ENCODE results near the gene DPH5.

The DPH5 gene

DNA sequence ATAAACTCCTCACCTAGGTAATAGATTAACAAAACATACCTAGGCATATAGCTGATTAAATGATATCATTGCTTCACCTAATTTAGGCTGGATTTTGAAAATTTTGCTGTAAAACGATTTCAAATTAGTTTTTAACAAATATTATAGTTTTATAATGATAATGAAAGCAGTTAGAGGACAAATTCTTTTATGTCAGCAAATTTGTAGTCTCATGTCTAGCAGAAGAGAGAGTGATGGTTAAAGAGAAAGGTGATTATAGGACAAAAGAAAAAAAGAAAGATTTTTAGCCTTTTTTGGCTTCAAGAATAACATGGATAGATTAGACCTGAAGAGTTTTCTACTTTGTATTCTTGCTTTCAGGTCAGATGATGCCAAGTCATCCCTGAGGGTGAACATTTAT is 3.6 kb upstream of the DPH5 start:
- DNase-seq = no peak

GRCh38 chr1:101028466-101028865 is 2.9 kb upstream of the DPH5 start:
- no peak for DNase-seq

DNA sequence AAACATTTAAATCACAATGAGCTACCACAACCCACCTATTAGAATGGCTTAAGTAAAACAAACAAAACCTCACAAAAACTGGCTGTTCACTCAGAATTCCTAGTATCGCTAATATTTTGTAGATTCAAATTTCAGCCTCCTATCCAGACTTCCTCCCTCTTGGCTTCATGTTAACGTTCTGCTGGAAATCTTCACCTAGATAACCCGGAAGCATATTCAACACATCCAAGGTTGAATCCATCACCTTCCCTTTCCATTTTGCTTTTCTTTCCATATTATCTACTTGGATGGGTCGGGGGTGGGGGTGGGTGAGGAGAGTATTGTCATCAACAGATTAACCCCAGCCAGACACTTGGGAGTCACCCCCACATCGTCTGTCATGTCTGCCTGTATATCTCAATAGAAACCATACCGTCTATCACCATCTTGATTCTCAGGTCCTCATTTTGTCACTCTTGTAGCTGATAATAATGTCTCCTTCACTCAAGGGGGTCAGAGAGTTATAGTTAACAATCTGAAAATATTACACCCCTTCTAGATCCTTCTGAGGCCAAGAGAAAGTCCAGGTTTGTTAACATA is 1.7 kb upstream of the DPH5 start:
- no peak for DNase-seq

- no peak for DNase-seq
These were observed 825 bp upstream of the DPH5 start for GRCh38 chr1:101026430-101026788.

- DNase-seq = no peak
These were observed 314 bp downstream of the DPH5 start for GRCh38 chr1:101025283-101025656.

DNA sequence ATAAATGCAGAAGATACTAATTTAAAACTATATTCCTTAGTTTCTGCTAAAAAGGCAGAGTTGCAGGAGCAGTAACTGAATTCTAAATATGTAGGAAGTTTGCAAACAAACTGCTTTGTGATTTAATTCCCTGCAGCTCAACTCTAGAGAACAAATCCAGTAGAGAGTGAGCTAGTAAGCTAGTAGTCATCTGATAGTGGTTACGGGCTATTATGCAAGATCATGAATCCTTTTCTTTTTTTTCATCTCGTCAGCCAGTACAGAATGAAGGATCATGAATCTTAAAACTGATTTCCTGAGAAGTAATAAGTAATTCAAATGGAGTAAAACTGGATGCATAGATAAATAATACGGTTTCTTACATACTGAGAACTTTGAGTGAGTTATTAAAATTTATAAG is 3.3 kb downstream of the DPH5 start:
- DNase-seq = no peak

GRCh38 chr1:101017448-101017847 is 8.1 kb downstream of the DPH5 start:
- DNase-seq = no peak

GRCh38 chr1:101013776-101014175 is 11.8 kb downstream of the DPH5 start:
- no peak for DNase-seq

GRCh38 chr1:101008229-101008834 is 17.3 kb downstream of the DPH5 start:
- DNase-seq = no peak

- no peak for DNase-seq
These were observed 19.0 kb downstream of the DPH5 start for GRCh38 chr1:101006553-101006952.

GRCh38 chr1:101005871-101006270 is 19.7 kb downstream of the DPH5 start:
- DNase-seq = peak; percentile 12

DNA sequence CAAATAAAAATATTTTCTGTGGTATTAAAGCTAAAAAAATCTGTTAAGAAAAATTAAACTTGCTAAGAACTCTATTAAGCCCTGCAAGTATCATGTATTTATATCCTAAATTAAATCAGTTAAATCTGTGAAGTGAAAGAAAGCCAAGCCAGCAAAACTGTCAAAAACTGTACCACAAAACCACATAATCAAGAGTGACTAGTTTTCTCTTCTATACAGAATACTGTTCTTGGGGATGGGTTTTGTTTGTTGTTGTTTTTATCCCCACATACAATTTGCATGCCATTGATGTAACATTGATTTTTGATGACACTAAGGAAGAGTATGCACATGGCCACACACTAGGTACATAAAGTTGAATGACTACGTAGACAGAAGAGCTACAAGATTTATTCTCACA is 20.4 kb downstream of the DPH5 start:
- no peak for DNase-seq

GRCh38 chr1:101004670-101005069 is 20.9 kb downstream of the DPH5 start:
- DNase-seq = no peak

GRCh38 chr1:101004061-101004460 is 21.5 kb downstream of the DPH5 start:
- DNase-seq = no peak

GRCh38 chr1:101003012-101003650 is 22.5 kb downstream of the DPH5 start:
- DNase-seq = no peak

DNA sequence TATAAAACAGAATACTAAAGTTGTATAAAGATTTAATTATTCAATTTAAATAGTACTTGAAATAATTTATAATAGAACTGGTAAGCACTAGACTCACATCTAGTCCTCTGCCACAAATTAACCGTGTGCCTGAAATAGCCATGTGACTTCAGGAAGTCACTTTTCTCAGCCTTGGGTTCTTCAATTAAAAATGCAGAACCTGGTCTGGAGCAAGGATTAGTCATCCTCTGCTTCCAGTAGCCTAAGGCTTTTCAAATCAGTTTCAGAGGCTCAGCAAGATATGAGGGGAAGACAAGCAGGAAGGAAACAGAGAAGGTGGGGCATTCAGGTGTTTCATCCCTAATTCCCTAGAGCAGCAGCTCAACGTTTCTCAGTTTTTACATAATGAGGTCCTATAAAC is 23.0 kb downstream of the DPH5 start:
- DNase-seq = no peak

DNA sequence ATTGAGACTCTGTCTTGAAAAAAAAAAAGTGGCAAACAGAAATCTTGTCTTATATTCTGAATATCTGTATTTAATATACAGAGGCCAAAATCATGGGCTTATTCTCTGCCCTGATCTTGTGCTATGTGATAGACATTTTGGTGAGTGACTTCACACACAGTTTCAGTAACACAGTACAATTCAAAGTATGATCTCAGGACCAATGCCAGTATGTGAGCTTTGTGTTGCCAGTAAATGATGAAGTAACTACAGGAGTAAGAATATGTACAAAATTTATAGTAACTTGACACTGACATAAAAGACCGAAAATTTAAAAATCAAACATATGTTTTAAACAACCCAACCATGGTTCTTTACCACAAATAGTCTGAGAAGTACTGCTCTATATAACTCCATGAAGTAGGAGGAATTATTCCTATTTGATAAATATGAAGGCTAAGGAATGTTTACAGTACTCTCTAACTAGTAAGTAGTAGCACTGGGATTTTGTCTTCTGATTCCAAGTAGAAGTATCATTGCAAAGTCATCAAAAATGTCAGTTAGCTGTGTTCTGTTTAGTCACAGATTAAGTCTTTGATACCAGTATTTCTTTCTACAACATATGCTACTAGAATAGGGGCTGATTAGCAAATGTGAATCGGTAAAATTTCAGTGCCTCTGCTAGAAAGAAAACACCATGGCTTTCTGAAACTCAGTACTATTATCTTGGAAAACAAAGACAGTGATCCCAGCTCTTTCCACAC is 25.3 kb downstream of the DPH5 start:
- no peak for DNase-seq

DNA sequence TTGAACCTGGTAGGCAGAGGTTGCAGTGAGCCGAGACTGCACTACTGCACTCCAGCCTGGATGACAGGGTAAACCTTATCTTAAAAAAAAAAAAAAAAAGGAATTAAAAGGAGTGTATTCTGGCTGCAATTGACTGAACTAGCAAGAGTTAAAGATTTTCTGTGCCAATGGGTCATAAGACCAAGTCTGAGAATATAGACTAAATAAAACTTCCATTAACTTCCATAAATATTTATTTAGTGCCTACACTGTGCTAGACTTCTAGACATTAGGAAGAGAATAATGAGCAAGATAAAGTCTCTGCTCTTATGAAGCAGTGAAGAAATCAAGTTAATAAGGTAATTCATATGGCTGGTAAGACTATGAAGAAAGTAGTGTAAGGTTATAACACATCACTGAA is 27.2 kb downstream of the DPH5 start:
- no peak for DNase-seq

DNA sequence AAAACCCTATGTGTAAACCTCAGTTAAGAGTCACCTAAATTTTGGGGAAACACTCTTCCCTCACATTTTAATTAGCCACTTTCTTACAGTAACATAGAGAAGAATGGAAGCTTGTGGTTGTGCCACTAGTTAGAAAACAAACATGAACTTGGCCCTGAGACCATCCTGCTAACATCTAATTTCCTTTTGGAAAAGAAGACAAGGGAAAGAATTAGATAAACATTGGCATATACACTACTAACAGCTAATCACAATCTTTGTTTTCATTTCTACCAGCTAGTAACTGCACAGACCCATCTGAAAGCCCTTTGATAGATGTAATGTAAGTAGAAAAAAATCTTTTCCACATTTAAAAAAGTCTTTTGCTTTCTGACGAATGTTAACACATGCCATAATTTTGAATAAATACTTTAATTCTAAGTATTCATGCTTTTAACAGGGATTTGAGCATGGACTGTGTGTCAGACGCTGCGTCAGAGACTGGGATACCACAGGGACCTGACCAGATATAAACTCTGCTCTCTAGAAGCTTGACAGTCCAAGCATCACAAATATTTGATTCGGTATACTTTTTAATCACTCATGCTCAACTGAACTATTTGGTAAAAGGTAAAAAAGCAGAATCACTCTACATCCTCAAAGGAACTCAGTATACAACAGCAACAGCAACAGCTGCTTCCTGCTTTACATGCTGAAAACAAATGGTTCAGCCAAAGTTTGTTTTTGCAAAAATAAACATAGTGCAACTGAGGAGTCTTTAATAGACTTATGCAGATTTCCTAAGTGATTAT is 30.2 kb downstream of the DPH5 start:
- no peak for DNase-seq

DNA sequence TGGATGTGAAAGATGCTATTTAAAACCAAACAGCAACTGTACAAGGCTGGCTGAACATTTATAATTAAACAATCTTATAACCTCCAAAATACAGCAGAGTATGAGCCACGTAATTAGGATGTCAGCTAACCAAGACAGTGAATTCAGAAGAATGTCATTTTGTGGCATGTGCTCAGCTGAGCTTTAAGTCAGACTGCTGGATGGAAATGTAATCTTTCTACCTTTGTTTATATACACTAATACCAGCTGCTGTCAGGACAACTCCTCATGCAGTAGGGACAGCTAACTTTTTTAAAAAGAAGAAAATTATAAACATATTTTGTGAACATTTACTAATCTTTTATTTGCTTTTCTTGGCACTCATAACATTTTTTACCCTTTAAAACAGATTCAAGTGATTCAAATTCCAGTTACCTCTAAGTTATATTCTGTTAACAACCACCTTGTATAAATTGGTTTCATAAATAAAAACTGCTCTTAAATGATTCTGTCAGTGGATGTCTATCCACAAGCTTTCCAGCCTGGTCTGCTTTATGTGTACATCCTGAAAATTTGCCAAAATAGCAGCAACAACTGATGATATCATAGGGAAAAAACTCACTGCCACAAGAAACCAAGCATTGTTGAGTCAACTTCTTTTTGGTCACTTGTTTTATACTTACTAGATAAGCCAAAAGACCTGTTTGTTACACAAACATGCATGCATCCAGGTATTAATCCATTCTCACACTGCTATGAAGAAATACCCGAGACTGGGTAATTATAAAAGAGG is 36.1 kb downstream of the DPH5 start:
- DNase-seq = no peak

DNA sequence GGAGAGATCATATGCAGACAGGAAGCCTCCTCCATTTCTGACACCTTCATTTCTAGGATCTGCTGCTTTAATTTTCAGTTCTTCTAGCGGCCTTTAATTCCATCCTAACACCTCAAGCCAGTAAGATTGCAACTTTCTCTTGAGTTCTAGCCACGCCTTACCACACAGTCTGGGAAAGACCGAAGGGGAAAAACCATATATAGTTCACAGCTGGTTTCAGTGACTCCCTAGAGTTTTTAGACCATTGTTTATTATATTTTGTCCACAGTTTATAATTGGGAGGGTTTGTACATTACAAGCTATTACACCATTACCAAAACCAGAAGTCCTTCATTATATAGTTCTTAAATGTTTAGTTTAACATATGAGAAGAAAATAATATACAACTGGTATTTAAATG is 37.5 kb downstream of the DPH5 start:
- DNase-seq = no peak

DNA sequence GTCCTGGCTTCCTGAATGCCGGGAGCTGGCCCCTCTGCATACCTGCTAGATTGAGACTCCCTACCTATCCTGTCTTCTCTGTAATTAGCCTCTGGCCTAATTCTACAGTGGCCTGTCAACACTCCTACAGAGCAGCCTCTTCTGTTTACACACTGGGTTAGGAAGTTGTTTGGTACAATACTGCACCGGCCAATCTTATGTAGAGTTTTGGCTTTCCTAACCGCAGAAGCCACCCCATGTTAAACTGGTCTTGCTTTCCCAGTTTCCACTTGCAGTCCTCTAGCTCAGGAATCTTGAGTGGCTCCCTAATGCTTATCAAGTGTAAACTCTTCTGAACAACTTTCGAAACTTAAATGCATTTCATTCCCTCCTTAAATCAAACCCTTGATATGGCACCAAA is 42.8 kb downstream of the DPH5 start:
- DNase-seq = no peak

DNA sequence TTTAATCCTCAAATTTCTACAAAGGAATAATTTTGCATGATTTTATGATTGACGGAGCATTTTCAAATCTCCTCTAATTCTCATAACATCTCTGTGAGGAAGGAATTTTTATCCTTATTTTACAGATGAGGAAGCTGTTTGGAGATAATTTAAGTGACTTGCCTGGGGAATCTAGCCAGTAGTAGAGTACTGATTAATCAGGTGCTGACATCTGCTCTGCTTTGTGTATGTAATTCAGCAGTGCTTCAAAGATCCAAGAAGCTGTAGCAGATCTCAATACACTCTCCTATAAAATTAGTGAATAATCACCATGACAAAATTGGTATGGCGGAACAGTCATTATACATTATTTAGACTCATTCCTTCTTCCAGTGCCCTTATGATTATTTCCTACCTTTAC is 46.0 kb downstream of the DPH5 start:
- DNase-seq = no peak

Data from stimulated activated CD4-positive, alpha-beta T cell treated with anti-CD3 and anti-CD28 coated beads, Interleukin-1b, Interleukin-23, amount 100 ng/mL, for 48 hours (primary cell).